Measurements from ENCODE around the gene ZNF326.
A peak's percentile ranks its signal among the peaks of the same experiment; 100 is the strongest.
"Not testable (repeated sequence)": the region's sequence is repeated elsewhere in the genome, so short reads cannot be mapped to it uniquely, and the experiment has no call there.

Gene ZNF326

GRCh38 chr1:89965193-89965768 is 29.6 kb upstream of the ZNF326 start:
- peak; percentile 29 for DNase-seq (ENCODE audit: low read depth)

GRCh38 chr1:89966656-89967055 is 28.3 kb upstream of the ZNF326 start:
- DNase-seq (ENCODE audit: low read depth), result no peak

- peak; percentile 59 for DNase-seq (ENCODE audit: low read depth)
These were observed 23.3 kb upstream of the ZNF326 start for GRCh38 chr1:89971600-89971999.

- no peak for DNase-seq (ENCODE audit: low read depth)
These were observed 22.9 kb upstream of the ZNF326 start for GRCh38 chr1:89972024-89972423.

- DNase-seq (ENCODE audit: low read depth), result no peak
These were observed 21.3 kb upstream of the ZNF326 start for GRCh38 chr1:89973471-89974127.

- no peak for DNase-seq (ENCODE audit: low read depth)
These were observed 20.7 kb upstream of the ZNF326 start for GRCh38 chr1:89974256-89974655.

- peak; percentile 80 for DNase-seq (ENCODE audit: low read depth)
These were observed 20.0 kb upstream of the ZNF326 start for GRCh38 chr1:89974696-89975470.

- no peak for DNase-seq (ENCODE audit: low read depth)
These were observed 19.3 kb upstream of the ZNF326 start for GRCh38 chr1:89975540-89976125.

- peak; percentile 81 for DNase-seq (ENCODE audit: low read depth)
These were observed 16.2 kb upstream of the ZNF326 start for GRCh38 chr1:89978755-89979154.

- DNase-seq (ENCODE audit: low read depth), result peak; percentile 46
These were observed 14.3 kb upstream of the ZNF326 start for GRCh38 chr1:89980605-89981004.

GRCh38 chr1:89982846-89983245 is 12.1 kb upstream of the ZNF326 start:
- not testable (repeated sequence) for DNase-seq (ENCODE audit: low read depth)

GRCh38 chr1:89984564-89985116 is 10.3 kb upstream of the ZNF326 start:
- DNase-seq (ENCODE audit: low read depth), result not testable (repeated sequence)

- DNase-seq (ENCODE audit: low read depth), result no peak
These were observed 8.9 kb upstream of the ZNF326 start for GRCh38 chr1:89986020-89986419.

- peak; percentile 77 for DNase-seq (ENCODE audit: low read depth)
These were observed 7.6 kb upstream of the ZNF326 start for GRCh38 chr1:89987159-89987819.

- no peak for DNase-seq (ENCODE audit: low read depth)
These were observed 5.8 kb upstream of the ZNF326 start for GRCh38 chr1:89989099-89989498.

GRCh38 chr1:89989799-89990198 is 5.1 kb upstream of the ZNF326 start:
- DNase-seq (ENCODE audit: low read depth), result no peak

GRCh38 chr1:89990976-89991831 is 3.7 kb upstream of the ZNF326 start:
- DNase-seq (ENCODE audit: low read depth), result no peak

GRCh38 chr1:89993541-89993940 is 1.4 kb upstream of the ZNF326 start:
- no peak for DNase-seq (ENCODE audit: low read depth)

GRCh38 chr1:89994231-89994804 is 592 bp upstream of the ZNF326 start:
- DNase-seq (ENCODE audit: low read depth), result no peak

GRCh38 chr1:89995598-89996449 is 914 bp downstream of the ZNF326 start:
- DNase-seq (ENCODE audit: low read depth), result peak; percentile 32
